ENCODE measurements around the gene ZBTB49.
"Not testable (repeated sequence)": the region's sequence is repeated elsewhere in the genome, so short reads cannot be mapped to it uniquely, and the experiment has no call there.

ZBTB49 gene, protein sequence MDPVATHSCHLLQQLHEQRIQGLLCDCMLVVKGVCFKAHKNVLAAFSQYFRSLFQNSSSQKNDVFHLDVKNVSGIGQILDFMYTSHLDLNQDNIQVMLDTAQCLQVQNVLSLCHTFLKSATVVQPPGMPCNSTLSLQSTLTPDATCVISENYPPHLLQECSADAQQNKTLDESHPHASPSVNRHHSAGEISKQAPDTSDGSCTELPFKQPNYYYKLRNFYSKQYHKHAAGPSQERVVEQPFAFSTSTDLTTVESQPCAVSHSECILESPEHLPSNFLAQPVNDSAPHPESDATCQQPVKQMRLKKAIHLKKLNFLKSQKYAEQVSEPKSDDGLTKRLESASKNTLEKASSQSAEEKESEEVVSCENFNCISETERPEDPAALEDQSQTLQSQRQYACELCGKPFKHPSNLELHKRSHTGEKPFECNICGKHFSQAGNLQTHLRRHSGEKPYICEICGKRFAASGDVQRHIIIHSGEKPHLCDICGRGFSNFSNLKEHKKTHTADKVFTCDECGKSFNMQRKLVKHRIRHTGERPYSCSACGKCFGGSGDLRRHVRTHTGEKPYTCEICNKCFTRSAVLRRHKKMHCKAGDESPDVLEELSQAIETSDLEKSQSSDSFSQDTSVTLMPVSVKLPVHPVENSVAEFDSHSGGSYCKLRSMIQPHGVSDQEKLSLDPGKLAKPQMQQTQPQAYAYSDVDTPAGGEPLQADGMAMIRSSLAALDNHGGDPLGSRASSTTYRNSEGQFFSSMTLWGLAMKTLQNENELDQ

DNA sequence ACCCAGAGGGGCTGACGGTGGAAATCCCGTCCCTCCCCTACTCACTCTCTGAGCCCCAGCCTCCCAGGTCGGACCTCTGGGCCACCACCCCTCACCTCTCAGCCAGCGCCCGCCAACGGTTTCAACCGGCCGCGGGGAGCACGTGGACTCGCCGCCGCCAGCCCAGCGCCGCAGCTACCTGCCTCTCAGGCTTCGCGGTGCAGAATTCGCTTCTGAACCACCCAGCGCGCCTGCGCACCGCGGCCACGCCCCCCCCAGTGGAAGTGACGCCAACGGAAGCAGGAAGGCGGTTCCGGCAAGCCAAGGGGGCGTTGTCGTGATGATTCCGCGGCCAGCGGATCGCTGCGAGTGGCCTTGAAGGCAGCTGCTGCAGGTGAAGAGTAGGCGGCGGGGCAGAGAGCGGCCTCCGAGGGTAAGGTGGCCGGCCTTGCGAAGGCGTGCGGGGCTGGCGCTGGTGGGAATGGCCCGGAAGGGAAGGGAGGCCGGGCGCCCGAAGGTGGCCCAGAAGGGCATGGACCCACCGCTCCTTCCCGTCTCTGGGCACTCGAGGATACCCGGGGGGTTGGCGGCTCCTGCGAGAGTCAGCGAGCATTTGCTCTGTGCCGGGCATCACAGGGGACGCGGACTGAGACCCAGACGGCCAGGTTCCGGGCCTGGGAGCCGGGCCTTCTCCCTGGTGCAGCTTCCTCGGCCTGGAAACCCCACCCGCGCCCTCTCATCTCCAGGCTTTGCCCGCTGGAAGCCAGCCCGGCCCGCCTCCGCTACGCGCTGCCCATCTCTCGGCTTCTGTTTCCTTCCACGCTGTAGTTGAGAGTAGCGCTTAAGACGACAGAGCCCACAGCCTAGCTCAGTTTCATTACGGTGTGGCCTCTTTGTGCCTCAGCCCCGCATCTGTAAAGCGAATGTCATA, at the start of gene ZBTB49, which contains the start of gene LYAR:
ZBTB49 (plus strand) TSS at position 311 of the 910 bp plus-strand sequence. CDS start 9,695 bp downstream, outside the sequence.
LYAR (minus strand) TSS at position 214 of the 910 bp plus-strand sequence. CDS start 6,412 bp downstream, outside the sequence.
- peak within 1 kb of the TSS; percentile 28 for H3K27ac ChIP-seq
- in situ Hi-C loops (cut with HindIII; ENCODE audit: low pct_ligation_motif_present, low sequenced_read_pairs): no loop called here
- TF ChIP-seq, protein P1, sequence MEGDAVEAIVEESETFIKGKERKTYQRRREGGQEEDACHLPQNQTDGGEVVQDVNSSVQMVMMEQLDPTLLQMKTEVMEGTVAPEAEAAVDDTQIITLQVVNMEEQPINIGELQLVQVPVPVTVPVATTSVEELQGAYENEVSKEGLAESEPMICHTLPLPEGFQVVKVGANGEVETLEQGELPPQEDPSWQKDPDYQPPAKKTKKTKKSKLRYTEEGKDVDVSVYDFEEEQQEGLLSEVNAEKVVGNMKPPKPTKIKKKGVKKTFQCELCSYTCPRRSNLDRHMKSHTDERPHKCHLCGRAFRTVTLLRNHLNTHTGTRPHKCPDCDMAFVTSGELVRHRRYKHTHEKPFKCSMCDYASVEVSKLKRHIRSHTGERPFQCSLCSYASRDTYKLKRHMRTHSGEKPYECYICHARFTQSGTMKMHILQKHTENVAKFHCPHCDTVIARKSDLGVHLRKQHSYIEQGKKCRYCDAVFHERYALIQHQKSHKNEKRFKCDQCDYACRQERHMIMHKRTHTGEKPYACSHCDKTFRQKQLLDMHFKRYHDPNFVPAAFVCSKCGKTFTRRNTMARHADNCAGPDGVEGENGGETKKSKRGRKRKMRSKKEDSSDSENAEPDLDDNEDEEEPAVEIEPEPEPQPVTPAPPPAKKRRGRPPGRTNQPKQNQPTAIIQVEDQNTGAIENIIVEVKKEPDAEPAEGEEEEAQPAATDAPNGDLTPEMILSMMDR (IDR thresholded peaks at IDR 0.05; ENCODE audit: low read depth, low read length, missing control alignments): no peak
- peak; percentile 87 for DNase-seq
- peaks cover 4% of the 10 kb centered on the region for H3K36me3 ChIP-seq (replicated peaks)
- H3K27me3 ChIP-seq (replicated peaks): no peaks in the 10 kb centered on the region
- H3K4me3 ChIP-seq (ENCODE audit: low read depth, low read length): peak within 1 kb of the TSS; percentile 93

DNA sequence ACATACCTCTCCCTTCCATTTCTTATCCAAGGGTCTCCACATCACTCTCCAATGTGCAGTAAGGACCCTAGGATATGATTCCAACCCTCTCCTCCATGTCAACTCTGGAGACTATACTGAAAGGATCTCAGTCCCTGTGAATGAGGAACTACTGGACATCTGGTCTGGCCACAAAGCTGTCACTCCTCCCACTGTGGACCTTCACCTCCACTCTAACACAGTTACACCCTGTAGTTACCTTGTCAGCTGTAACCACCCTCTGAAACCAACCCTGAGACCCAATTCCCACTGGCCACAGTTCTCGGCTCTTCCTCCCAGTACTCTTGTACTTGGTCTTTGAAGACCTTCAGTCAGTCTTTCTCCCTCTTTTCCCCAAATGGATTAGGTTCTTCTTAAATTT, 44.9 kb upstream of the ZBTB49 start:
- H3K4me3 ChIP-seq (ENCODE audit: low read depth, low read length): no peak overlapping the region
- in situ Hi-C loops (cut with HindIII; ENCODE audit: low pct_ligation_motif_present, low sequenced_read_pairs): no loop called here
- peaks cover 12% of the 10 kb centered on the region for H3K36me3 ChIP-seq (replicated peaks)
- no peaks in the 10 kb centered on the region for H3K27me3 ChIP-seq (replicated peaks)
- DNase-seq: no peak
- TF ChIP-seq, protein P1 (IDR thresholded peaks at IDR 0.05; ENCODE audit: low read depth, low read length, missing control alignments): no peak
- H3K27ac ChIP-seq: no peak overlapping the region

DNA sequence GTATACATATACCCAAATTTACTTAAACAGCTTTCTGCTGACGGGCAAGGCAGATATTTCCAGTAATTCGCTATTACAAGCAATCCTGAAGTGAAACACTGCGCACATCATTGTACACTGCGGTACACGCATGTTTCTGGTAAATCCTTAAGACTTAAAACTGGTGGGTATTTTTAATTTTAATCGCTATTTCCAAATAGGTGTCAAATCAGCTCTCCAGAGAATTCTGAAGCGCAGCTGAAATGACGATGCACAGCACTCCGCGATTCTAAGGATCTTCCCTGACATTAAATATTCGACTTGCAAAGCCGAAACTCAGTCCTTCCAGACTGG, 42.4 kb upstream of the ZBTB49 start:
- H3K4me3 ChIP-seq (ENCODE audit: low read depth, low read length): peak overlapping the region; percentile 84
- DNase-seq: no peak
- peaks cover 6% of the 10 kb centered on the region for H3K36me3 ChIP-seq (replicated peaks)
- in situ Hi-C loops (cut with HindIII; ENCODE audit: low pct_ligation_motif_present, low sequenced_read_pairs): no loop called here
- no peaks in the 10 kb centered on the region for H3K27me3 ChIP-seq (replicated peaks)
- peak overlapping the region; percentile 97 for H3K27ac ChIP-seq
- TF ChIP-seq, protein P1 (IDR thresholded peaks at IDR 0.05; ENCODE audit: low read depth, low read length, missing control alignments): no peak

DNA sequence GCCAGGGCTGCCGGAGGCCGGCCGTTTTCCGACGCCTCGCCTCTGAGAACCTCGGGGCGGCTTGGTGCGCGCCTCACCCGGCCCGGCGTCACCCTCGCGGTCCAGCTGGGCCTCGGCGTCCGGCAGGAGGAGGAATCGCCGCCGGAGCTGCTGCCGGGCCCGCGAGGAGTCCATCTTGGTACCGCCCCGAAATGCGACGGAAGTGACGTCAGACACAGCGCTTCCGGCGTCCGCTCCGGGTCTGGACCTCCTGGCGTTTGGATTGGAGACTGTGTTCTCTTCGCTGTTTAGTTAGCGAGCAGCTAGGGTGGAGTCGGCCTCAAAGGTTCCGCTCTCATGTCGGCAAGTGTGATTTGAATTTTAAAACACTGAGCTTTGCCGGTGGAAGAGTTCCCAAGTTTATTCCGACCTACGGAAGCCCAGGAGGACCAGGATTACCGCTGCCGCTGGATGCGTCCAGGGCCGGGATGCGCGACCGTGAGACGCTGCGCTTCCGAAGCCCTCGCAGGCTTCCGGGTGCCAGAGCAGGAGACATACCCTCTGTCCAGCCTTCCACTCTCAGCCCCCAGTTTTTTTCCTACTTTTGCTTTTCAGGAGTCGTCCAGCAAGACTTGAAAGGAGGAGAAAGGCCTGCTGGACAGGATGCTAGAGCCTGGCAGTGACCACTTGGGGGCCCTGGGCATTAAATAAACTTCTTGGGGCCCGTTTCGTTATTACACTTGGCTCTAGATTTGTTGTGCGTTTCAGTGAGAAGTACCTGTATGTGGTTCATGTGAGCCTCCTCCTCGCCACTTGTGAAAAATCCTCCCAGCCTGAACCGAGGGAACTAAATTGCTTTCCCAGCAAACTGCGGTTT, 41.8 kb upstream of the ZBTB49 start, which contains the start of gene TMEM128:
TMEM128 (minus strand) TSS at position 195 of the 856 bp plus-strand sequence; CDS start at position 174, 21 bp downstream.
- in situ Hi-C loops (cut with HindIII; ENCODE audit: low pct_ligation_motif_present, low sequenced_read_pairs): no loop called here
- peak; percentile 89 for DNase-seq
- Histone ChIP-seq H3K27me3 (replicated peaks) (no peaks in the 10 kb centered on the region), H3K27ac (peak within 1 kb of the TSS; percentile 97), H3K36me3 (replicated peaks) (peaks cover 6% of the 10 kb centered on the region), H3K4me3 (ENCODE audit: low read depth, low read length) (peak within 1 kb of the TSS; percentile 84)
- TF ChIP-seq, protein P1 (IDR thresholded peaks at IDR 0.05; ENCODE audit: low read depth, low read length, missing control alignments): peak; percentile 45

DNA sequence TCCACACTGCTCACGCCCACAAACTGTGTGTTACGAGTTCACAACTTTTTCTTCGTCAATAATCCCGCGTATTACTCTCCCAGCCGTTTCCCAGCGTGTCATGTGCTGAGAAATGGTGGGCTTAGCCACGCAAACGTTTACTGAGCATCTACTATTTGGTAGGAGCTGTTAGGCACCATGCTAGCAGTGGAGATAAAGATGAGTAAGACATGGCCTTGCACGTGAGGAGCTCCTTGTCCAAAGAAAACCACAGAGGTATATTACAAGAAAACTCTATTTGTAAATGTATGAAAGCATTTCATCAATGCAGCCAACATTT, 41.2 kb upstream of the ZBTB49 start:
- Histone ChIP-seq H3K4me3 (ENCODE audit: low read depth, low read length) (peak overlapping the region; percentile 84), H3K36me3 (replicated peaks) (peaks cover 6% of the 10 kb centered on the region), H3K27ac (peak overlapping the region; percentile 97), H3K27me3 (replicated peaks) (no peaks in the 10 kb centered on the region)
- TF ChIP-seq, protein P1 (IDR thresholded peaks at IDR 0.05; ENCODE audit: low read depth, low read length, missing control alignments): no peak
- DNase-seq: no peak
- in situ Hi-C loops (cut with HindIII; ENCODE audit: low pct_ligation_motif_present, low sequenced_read_pairs): no loop called here

DNA sequence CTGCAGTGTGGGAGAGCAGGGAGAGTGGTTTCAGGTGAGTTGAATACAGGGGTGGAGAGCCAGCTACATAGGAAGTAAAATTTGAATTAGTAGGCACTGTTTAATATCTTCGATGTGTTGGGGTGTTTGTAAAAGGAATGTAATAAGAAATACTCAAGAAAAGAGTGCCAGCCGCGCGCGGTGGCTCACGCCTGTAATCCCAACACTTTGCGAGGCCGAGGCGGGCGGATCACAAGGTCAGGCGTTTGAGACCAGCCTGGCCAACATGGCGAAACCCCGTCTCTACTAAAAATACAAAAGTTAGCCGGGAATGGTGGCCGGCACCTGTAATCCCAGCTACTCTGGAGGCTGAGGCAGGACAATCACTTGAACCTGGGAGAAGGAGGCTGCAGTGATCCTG, 40.7 kb upstream of the ZBTB49 start:
- H3K27ac ChIP-seq; in situ Hi-C loops (cut with HindIII; ENCODE audit: low pct_ligation_motif_present, low sequenced_read_pairs); H3K27me3 ChIP-seq (replicated peaks); H3K36me3 ChIP-seq (replicated peaks); DNase-seq; H3K4me3 ChIP-seq (ENCODE audit: low read depth, low read length): not testable (repeated sequence)

Measured in brain microvascular endothelial cell (primary cell).